ENCODE measurements around the gene ZMYM4.
A peak's percentile ranks its signal among the peaks of the same experiment; 100 is the strongest.

Gene ZMYM4

DNA sequence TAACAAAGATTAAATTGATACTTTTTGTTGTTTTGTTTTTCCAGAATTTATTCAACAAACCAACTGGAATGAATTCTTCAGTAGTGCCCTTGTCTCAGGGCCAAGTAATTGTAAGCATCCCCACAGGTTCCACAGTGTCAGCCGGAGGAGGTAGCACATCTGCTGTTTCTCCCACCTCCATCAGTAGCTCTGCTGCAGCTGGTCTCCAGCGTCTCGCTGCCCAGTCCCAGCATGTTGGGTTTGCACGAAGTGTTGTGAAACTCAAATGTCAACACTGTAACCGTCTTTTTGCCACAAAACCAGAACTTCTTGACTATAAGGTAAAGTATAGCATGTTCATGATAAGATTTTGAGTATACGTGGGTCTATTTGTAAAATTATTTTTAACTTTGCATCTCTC, 118.5 kb downstream of the ZMYM4 start:
- Histone ChIP-seq H3K27me3 (no peaks in the 10 kb centered on the region), H3K4me1 (no peaks in the 10 kb centered on the region), H3K9me3 (replicated peaks in 1 of 11) (no peaks in the 10 kb centered on the region), H3K27ac (no peak overlapping the region), H3K36me3 (peaks cover 56 to 87% (median 71%) of the 10 kb centered on the region in 11 experiments), H3K4me2 (no peak overlapping the region), H4K20me1 (no peaks in the 10 kb centered on the region; a peak in 1 of 22 replicates), H3K4me3 (no peak overlapping the region), H3K9ac (no peak overlapping the region)
- no peak for TF ChIP-seq Cebpa-rat (IDR thresholded peaks at IDR 0.05)

DNA sequence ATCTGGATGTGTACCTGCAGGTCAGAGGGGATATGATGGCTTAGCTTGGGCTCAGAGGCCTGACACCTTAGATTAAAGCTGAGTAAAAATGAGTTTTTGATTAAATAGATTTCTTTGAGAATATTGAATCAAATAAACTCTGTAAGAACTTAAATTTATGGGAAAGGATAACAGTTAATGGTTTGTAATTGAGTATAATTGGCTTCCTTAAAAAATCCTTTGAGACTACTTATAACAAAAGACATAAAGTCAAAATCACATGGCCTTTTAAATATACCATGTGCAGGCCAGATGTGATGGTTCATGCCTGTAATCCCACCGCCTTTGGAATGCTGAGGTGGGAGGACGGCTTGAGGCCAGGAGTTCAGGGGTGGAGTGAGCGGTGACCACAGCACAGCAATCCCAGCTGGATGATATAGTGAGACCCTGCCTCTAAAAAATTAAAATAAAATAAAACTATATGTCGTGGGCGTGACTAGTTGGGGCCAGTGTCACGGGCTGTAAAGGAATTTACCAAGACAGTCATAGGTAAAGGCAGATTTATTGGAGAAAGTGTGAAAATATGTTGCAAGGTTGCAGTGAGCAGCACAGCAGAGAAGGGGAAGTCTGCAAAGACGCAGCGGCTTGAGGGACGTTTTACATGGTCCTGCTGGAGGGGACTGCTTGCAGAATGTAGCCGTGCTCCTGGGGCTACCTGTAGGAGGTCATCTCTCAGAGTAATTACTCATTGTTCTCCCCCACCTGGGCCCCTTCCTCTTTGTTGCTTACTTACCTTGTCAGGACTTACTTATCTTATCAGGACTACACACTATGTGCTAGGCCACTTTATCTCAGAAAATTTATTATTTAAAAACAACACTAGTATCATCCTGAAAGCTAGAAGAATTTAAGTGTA, 122.3 kb downstream of the ZMYM4 start:
- Histone ChIP-seq H3K9ac (no peak overlapping the region), H3K36me3 (peaks cover 80 to 100% (median 91%) of the 10 kb centered on the region in 11 experiments), H3K4me1 (no peaks in the 10 kb centered on the region), H3K4me2 (no peak overlapping the region), H3K9me3 (replicated peaks in 1 of 11) (no peaks in the 10 kb centered on the region), H3K27ac (no peak overlapping the region), H3K27me3 (no peaks in the 10 kb centered on the region), H4K20me1 (no peaks in the 10 kb centered on the region; a peak in 2 of 22 replicates), H3K4me3 (no peak overlapping the region)
- no peak for TF ChIP-seq Cebpa-rat (IDR thresholded peaks at IDR 0.05)

DNA sequence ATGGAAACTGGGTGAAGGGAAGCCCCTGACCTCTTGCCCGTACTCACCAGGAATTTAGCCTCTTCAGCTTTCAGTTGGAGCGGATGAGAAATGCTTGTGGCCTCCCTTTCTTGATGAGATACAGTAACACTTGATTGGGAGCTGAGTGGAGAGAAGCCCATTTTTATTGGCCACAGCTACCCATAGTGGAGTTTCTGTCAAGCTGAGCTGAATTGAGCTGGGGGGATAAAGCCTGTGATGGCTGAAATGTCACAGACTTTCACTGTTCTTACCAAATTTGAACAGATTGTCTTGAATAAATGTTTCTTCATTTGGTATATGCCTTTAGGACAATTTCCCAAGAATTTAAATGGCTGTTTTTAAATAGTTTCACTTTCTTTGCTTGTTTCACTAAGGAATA, 125.9 kb downstream of the ZMYM4 start:
- H3K4me2 ChIP-seq, result no peak overlapping the region
- H3K9ac ChIP-seq, result no peak overlapping the region
- no peaks in the 10 kb centered on the region for H3K9me3 ChIP-seq (replicated peaks in 1 of 11)
- no peak overlapping the region for H3K4me3 ChIP-seq
- no peak overlapping the region for H3K27ac ChIP-seq
- no peaks in the 10 kb centered on the region; a peak in 1 of 22 replicates for H4K20me1 ChIP-seq
- peaks cover 86 to 100% (median 95%) of the 10 kb centered on the region in 11 experiments for H3K36me3 ChIP-seq
- H3K27me3 ChIP-seq, result no peaks in the 10 kb centered on the region
- TF ChIP-seq Cebpa-rat (IDR thresholded peaks at IDR 0.05), result no peak
- no peaks in the 10 kb centered on the region for H3K4me1 ChIP-seq

DNA sequence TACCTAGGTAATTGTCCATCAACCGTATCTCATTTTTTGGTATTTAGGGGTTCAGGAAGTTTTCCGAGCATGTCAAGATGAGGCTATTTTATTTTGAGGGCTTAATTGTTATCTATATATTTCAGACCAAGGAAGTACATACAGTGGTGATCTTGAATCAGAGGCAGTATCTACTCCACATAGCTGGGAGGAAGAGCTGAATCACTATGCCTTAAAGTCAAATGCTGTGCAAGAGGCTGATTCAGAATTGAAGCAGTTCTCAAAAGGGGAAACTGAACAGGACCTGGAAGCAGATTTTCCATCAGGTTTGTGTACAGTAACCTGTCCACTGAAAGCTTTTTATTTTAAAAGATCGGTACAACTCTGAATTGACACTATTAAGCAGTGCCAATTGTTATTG, 130.2 kb downstream of the ZMYM4 start:
- peaks cover 0 to 5% (median 0%) of the 10 kb centered on the region in 10 experiments; a peak in 1 of 20 replicates for H3K4me1 ChIP-seq
- peaks cover 92 to 100% (median 98%) of the 10 kb centered on the region in 11 experiments for H3K36me3 ChIP-seq
- H3K27me3 ChIP-seq, result no peaks in the 10 kb centered on the region
- no peaks in the 10 kb centered on the region; a peak in 2 of 22 replicates for H4K20me1 ChIP-seq
- no peak overlapping the region for H3K4me3 ChIP-seq
- peaks cover 0 to 12% (median 0%) of the 10 kb centered on the region in 11 experiments; a peak in 3 of 22 replicates for H3K9me3 ChIP-seq (replicated peaks in 1 of 11)
- TF ChIP-seq Cebpa-rat (IDR thresholded peaks at IDR 0.05), result no peak
- no peak overlapping the region for H3K27ac ChIP-seq
- H3K9ac ChIP-seq, result no peak overlapping the region
- H3K4me2 ChIP-seq, result no peak overlapping the region

DNA sequence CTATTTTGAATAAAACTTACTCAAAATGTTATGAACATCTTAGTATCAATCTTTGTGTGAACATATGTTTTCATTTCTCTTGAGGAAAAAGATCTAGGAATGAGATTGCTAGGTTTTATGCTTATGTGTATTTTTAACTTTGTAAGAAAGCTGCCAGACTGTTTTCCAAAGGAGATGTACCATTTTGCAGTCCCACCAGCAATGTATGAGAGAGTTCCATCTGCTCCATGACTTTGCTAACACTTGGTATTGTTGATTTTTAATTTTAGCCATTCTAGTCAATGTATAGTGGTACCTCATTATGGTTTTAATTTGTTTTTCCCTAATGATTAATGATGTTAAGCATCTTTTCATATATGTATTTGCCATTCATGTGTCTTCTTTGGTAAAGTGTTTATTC, 132.5 kb downstream of the ZMYM4 start:
- H3K9me3 ChIP-seq (replicated peaks in 1 of 11), result peaks cover 0 to 12% (median 0%) of the 10 kb centered on the region in 11 experiments; a peak in 3 of 22 replicates
- no peaks in the 10 kb centered on the region for H3K27me3 ChIP-seq
- no peak for TF ChIP-seq Cebpa-rat (IDR thresholded peaks at IDR 0.05)

DNA sequence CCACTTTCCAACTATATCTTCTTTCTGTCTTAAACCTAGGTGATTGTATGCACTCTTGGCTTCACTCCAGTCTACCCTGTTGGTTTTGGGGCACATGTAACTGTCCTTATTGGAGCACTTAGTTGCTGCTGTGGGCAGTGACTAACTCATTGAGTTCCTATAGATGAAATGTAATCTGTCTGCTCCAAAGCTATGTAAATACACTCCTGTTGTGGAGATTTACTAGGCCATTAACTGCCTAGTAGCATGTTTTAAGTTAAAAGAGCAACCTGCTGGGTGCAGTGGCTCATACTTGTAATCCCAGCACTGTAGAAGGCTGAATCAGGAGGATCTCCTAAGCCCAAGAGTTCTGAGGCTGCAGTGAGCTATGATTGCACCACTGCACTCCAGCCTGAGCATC, 137.6 kb downstream of the ZMYM4 start:
- no peak overlapping the region for H3K4me2 ChIP-seq
- H3K36me3 ChIP-seq, result peaks cover 89 to 100% (median 97%) of the 10 kb centered on the region in 11 experiments

More for the DNA sequence above, 132.5 kb downstream of the ZMYM4 start:
- Histone ChIP-seq H3K27ac (no peak overlapping the region), H3K4me1 (peaks cover 0 to 5% (median 0%) of the 10 kb centered on the region in 10 experiments; a peak in 1 of 20 replicates), H3K4me2 (no peak overlapping the region), H3K4me3 (no peak overlapping the region), H3K36me3 (peaks cover 89 to 100% (median 97%) of the 10 kb centered on the region in 11 experiments), H4K20me1 (no peaks in the 10 kb centered on the region; a peak in 1 of 22 replicates), H3K9ac (no peak overlapping the region)

DNA sequence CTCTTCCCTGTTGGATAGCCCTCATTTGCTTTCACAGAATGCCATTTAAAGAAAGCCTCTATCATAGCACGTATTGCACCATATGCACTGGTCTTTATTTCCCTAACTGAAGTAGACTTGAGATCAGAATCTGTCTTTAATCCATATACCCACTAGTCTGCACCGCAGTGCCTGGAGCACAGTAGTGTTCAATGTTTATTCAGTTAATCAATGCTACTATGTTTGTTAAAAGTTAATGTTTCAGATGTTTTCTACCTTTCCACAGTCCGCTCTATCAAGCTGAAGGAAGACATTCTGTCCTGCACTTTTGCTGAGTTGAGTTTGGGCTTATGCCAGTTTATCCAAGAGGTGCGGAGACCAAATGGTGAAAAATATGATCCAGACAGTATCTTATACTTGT, 139.2 kb downstream of the ZMYM4 start:
- H3K4me1 ChIP-seq, result peaks cover 0 to 19% (median 10%) of the 10 kb centered on the region in 10 experiments; a peak in 11 of 20 replicates
- no peaks in the 10 kb centered on the region; a peak in 1 of 22 replicates for H4K20me1 ChIP-seq
- H3K9me3 ChIP-seq (replicated peaks in 1 of 11), result peaks cover 5 to 24% (median 12%) of the 10 kb centered on the region in 11 experiments; a peak in 16 of 22 replicates
- no peak overlapping the region for H3K9ac ChIP-seq
- no peak overlapping the region for H3K4me2 ChIP-seq
- peaks cover 81 to 99% (median 88%) of the 10 kb centered on the region in 11 experiments for H3K36me3 ChIP-seq
- no peaks in the 10 kb centered on the region for H3K27me3 ChIP-seq
- no peak overlapping the region for H3K27ac ChIP-seq
- no peak for TF ChIP-seq Cebpa-rat (IDR thresholded peaks at IDR 0.05)
- no peak overlapping the region for H3K4me3 ChIP-seq

More for the DNA sequence above, 137.6 kb downstream of the ZMYM4 start:
- Histone ChIP-seq H3K4me1 (peaks cover 0 to 9% (median 2%) of the 10 kb centered on the region in 10 experiments; a peak in 10 of 20 replicates), H3K9ac (no peak overlapping the region), H3K27me3 (no peaks in the 10 kb centered on the region), H3K4me3 (no peak overlapping the region), H3K27ac (no peak overlapping the region), H4K20me1 (no peaks in the 10 kb centered on the region; a peak in 1 of 22 replicates), H3K9me3 (replicated peaks in 1 of 11) (peaks cover 5 to 24% (median 15%) of the 10 kb centered on the region in 11 experiments; a peak in 16 of 22 replicates)
- no peak for TF ChIP-seq Cebpa-rat (IDR thresholded peaks at IDR 0.05)

DNA sequence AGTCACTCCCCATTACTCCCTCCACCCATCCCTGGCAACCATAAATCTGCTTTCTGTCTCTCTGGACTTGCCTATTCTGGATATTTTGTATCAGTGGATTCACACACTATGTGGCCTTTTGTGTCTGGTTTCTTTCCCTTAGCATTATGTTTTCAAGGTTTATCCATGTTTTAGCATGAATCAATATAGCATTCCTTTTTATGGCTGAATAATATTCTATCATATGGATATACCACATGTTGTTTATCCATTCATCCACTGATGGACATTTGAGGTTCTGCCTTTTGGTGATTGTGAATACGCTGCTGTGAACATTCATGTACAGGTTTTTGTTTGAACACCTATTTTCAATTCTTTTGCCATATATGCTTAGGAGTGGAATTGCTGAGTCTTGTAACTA, 140.4 kb downstream of the ZMYM4 start:
- Histone ChIP-seq H3K27me3 (no peaks in the 10 kb centered on the region), H3K9me3 (replicated peaks in 1 of 11) (peaks cover 5 to 24% (median 12%) of the 10 kb centered on the region in 11 experiments; a peak in 16 of 22 replicates), H3K4me2 (no peak overlapping the region), H3K4me3 (no peak overlapping the region), H3K9ac (no peak overlapping the region), H3K27ac (no peak overlapping the region), H3K36me3 (peaks cover 78 to 99% (median 85%) of the 10 kb centered on the region in 11 experiments), H4K20me1 (no peaks in the 10 kb centered on the region; a peak in 1 of 22 replicates), H3K4me1 (peaks cover 0 to 19% (median 10%) of the 10 kb centered on the region in 10 experiments; a peak in 11 of 20 replicates)
- TF ChIP-seq Cebpa-rat (IDR thresholded peaks at IDR 0.05), result no peak

DNA sequence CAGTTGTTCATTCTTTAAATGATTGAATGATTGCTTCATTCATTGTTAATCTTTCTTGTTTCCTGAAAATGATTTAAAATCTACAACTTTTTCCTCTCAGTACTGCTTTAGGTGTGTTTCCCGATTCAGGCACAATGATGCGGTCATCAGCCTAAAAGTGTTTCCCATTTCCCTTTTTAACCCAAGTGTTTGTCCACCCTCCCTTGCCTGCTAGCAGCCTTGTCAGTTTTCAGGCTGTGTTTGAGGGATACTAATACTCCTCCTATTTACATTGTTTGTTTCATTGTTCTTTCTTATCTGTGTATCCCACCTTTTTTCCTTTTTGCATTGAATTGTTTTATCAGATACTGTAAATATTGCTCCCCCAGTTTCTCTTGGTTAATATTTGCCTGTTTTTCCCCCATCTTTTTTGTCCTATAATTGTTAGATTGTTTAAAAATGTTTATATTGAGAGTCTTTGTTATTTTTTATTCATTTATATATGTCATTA, 157.6 kb downstream of the ZMYM4 start:
- no peaks in the 10 kb centered on the region for H3K27me3 ChIP-seq
- no peak for TF ChIP-seq Cebpa-rat (IDR thresholded peaks at IDR 0.05)
- H3K27ac ChIP-seq, result no peak overlapping the region

More for the DNA sequence above, 157.6 kb downstream of the ZMYM4 start:
- peak overlapping the region in 1 of 11 experiments; percentile 38; a peak in 2 of 22 replicates for H3K4me2 ChIP-seq
- H3K4me1 ChIP-seq, result peaks cover 0 to 25% (median 0%) of the 10 kb centered on the region in 10 experiments; a peak in 6 of 20 replicates
- H3K9ac ChIP-seq, result no peak overlapping the region
- H3K9me3 ChIP-seq (replicated peaks in 1 of 11), result no peaks in the 10 kb centered on the region
- peaks cover 19 to 68% (median 33%) of the 10 kb centered on the region in 11 experiments; a peak in 21 of 22 replicates for H3K36me3 ChIP-seq
- no peaks in the 10 kb centered on the region for H4K20me1 ChIP-seq
- H3K4me3 ChIP-seq, result no peak overlapping the region

Measured in BLaER1 treated with 17β-estradiol and CSF1 and Interleukin-3, amounts not matched to agents 10 nM and 100 nM (cell line).